GM12872 (cell line): ENCODE results near the gene GNAS.

ENCODE experiments used
- CTCF ChIP-seq: IDR thresholded peaks from 3 replicates; pipeline ENCODE4 v1.5.1; 2011; ENCODE audit warnings: low read depth, mild to moderate bottlenecking, low read length, moderate library complexity; ENCODE audit not compliant: insufficient read depth

The GNAS gene

GRCh38 chr20:58855506-58856389 lies 3.2 kb downstream of the GNAS start:
- no peak for TF ChIP-seq CTCF

DNA sequence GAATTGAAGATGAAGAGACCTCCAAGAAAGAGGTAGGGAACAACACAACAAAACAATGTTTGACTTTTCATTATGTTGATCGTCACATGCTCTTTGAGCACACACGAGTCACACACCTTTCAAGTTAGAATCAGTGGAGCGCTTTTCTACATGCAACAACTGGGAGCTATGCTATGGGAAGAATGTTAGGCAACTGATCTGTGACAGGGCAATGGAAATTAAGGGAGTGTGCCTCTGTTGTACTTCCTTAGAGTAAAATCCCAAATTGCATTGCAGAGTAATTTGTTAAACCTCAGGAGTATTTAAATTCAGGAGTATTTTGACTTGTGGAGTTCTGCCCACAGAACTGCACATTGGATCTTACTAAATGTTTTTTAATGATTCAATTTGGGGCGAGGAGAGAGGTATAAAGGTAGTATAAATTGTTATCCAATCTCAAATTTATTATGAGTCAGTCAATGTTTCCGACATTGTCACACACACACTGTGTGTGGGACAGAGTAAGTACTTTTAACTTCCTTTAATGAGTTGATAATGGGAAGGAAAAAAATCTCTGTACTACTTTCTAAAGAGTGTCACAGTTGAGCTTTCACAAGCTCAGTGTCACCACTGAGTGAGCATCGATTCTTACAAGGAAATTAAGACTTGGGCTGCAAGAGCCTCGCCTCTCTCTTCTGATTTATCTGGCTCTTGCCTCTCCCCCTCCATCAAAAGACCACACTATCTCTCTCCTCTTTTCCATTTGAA lies 10.7 kb downstream of the GNAS start:
- TF ChIP-seq CTCF, result no peak

GRCh38 chr20:58864346-58864745 lies 11.8 kb downstream of the GNAS start:
- peak; percentile 54 for TF ChIP-seq CTCF

- TF ChIP-seq CTCF, result no peak
These were observed 13.3 kb downstream of the GNAS start for GRCh38 chr20:58865843-58866242.

DNA sequence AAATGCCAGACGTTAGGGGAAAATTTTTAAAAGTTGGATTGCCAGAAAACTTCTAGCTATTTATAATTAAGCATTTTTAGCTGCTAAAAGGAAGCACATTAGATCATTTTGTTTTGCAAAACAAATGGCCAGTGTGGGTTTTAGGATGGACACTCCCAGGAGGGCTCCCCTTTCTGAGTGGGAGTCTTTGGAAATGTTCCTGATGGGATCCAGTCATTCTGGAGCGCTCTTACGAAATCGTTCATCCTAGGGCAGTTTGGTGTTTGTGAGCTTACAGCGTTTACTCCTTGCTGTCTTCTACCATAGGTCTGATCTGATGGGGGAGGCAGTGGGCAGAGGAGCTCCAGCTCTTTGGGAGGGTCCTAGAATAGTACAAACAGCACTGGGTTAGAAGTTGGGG lies 14.7 kb downstream of the GNAS start:
- TF ChIP-seq CTCF, result no peak

DNA sequence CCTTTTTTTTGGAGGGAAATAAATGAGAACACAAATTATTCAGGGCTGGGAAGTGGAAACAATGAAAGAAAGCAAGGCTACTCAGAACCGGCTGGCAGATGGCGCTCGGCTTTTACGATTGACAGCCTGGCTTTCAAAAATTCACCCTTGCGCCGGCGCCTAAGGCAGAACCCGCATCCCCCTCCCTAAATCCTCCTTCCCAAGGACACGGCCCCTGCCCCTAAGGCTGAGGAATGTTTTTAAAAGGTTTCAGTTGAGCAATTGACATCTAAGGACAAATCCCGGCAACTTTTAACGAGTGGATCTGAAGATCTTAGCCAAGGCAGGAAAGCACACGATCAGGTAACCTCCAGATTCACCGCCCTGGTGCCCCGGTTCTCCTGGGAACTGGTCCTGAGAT lies 16.3 kb downstream of the GNAS start:
- no peak for TF ChIP-seq CTCF

- no peak for TF ChIP-seq CTCF
These were observed 17.2 kb downstream of the GNAS start for GRCh38 chr20:58869662-58870227.
